SIG-M5 treated with dmso at 0.1 percent for 504 hours (cell line): ENCODE measurements around the gene CABLES1.
A peak's percentile ranks its signal among the peaks of the same experiment; 100 is the strongest.
"Not testable (repeated sequence)": the region's sequence is repeated elsewhere in the genome, so short reads cannot be mapped to it uniquely, and the experiment has no call there.

Experiments used
- DNase-seq: peaks from one replicate; lab custom pipeline; 2025; ENCODE audit not compliant: unreplicated experiment; lab: John Stamatoyannopoulos, UW

The CABLES1 gene

GRCh38 chr18:23141104-23141999, 6.1 kb downstream of the CABLES1 start:
- no peak for DNase-seq

DNA sequence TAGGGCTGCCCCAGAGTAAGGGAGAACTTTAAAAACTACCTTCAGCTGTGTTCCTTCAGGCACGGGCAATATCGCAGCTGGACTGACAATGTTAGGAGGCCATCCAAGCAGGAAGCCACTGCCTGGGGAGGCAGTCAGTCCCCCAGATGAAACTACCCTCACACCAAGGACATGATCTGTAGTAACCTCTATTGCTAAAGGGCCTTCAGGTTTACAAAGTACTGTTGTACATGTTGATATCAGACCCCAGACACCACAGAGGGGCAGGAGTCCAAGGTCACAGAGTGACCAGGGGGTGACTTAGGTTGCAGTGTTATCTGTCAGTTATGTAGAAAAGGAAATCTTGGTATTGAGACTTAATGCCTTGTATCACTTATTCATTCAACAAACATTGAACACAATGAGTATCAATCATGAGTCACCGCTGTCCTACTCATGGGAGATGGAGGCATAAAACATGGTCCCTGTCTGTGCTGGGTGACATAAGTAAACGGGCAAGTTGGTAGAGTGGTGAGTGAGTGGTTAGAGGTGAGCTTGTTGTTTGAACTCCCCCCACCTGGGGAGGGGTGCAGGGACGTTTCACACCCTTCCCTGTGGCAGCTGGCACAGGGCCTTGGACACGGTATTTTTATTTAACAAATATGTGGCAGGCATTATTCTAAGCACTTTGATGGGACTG, 7.1 kb downstream of the CABLES1 start:
- no peak for DNase-seq

DNA sequence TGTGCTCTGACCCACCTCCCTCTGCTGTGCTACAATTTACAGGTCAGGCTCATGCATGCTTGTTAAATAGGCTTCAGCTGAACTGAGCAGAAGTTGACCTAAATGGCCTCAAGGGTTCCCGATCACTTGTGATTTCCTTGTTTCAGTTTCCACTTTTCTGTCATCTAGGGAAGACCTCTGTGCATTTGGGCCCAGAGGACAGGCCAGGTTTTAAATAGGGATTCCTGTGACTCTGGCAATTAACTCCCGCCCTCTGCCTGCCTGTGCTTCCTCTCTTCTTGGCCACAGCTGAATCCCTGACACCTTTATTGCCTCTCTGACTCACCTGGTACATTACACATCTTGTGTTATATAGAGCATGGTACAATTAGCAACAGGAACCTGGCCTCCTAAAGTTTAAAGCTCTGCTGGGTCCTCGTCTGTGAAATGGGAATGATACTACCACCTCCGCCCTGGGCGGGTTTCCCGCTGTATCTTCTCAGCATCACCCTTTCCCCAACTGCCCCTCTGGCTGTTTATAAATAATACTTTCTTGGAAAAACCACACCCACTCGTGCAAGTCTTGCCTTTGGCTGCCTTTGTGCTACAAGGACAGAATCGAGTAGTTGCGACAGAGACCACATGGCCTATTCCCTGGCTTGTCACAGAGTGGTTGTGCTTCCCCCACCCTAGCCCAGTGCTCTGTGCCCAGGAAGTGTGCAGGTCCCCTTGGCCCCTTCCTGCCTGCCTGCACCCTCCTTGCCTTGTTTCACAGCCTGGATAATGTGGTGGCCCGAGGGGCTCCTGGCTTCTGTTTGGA, 7.9 kb downstream of the CABLES1 start:
- peak; percentile 81 for DNase-seq

DNA sequence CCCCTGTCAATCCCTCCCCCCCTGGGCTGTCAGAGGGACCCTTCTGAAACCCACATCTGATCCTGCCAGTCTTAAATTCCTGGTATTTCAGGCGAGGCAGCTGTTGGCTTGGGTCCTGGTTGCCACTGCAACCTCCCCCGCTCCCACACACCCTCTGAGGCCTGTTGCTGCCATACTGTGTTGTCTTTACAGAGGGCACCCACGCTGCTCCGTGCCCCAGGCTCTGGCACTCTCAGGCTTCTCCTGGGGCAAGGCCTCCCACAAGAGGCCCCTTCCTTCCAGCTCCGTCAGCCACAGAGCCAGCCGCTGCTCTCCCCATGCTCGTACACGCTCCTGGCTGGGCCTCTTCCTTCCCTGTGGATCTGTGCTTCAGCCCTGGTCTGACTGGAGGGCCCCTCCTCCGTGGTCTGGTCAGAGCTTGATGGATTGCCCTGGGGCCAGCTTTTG, 8.6 kb downstream of the CABLES1 start:
- DNase-seq: no peak

- no peak for DNase-seq
Measured at GRCh38 chr18:23144640-23145039, 9.4 kb downstream of the CABLES1 start.

- no peak for DNase-seq
Measured at GRCh38 chr18:23145621-23146020, 10.3 kb downstream of the CABLES1 start.

GRCh38 chr18:23146861-23147469, 11.7 kb downstream of the CABLES1 start:
- DNase-seq: no peak

DNA sequence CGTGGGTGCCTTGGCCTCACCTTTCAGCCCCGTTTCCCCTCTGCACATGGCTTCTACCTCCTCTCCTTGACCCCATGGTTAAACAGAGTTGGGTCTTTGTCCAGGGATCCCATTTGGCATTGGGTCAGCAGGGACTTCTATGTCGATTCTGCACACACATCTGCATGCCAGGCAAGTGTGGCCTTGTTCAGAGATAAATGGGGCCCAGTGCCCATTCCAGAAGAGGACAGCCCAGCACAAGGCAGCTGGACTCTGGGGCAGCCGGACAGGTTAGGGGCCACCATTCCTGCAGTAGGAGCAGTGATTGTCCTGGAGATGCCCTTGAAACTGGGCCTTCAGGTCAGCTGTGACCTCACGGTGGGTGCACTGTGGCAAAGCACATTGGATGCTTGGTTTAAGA, 13.1 kb downstream of the CABLES1 start:
- DNase-seq: no peak

GRCh38 chr18:23149570-23149969, 14.3 kb downstream of the CABLES1 start:
- no peak for DNase-seq

DNA sequence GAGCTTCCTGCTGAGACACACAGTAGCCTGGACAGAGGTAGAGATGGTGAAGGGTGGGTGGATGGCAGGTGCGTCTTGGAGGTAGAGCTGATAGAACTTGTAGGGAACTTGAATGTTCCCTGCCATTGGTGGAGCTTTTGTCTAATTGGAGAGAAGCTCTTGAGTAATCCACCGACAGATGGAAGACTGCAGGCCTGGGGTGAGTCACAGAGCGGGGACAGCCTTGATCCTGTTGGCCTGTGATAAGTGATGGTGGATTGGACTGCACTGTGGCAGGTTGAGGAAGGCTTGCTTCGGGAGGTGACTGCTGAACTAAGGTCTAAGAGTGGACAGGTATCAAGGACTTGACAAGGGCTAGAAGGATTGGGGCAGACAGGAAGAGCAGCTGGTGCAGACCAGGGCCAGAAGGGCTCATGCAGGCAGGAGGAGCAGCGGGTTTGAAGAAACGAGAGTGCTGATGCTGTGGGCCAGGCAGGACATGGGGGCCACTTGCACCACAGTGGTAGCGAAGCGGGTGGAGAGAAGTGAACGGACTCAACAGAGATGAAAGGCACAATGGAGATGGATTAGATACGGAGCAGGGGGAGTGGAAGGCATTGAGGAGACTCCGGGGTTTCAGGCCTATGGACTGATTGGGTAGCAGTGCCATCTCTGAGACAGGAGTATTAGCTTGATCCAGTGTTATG, 16.3 kb downstream of the CABLES1 start:
- DNase-seq: no peak

DNA sequence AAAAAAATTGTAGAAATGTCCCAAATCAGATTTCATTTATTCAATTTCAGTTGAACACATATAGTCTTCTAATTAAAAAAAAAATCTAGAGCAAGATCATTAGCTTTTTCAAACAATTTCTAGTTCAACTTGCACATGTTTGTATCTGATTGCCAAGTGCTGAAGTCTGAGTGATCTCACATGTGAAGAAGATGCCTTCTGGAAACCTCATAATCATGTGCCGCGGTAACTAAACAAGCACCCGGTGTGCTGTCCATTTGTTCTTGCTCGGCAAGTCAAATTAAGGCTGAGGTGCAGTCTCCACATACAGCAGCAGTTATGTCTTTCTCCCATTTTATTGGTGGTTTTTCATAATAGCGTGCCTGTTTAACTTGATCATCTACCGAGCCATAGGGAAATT, 18.7 kb downstream of the CABLES1 start:
- DNase-seq: no peak

DNA sequence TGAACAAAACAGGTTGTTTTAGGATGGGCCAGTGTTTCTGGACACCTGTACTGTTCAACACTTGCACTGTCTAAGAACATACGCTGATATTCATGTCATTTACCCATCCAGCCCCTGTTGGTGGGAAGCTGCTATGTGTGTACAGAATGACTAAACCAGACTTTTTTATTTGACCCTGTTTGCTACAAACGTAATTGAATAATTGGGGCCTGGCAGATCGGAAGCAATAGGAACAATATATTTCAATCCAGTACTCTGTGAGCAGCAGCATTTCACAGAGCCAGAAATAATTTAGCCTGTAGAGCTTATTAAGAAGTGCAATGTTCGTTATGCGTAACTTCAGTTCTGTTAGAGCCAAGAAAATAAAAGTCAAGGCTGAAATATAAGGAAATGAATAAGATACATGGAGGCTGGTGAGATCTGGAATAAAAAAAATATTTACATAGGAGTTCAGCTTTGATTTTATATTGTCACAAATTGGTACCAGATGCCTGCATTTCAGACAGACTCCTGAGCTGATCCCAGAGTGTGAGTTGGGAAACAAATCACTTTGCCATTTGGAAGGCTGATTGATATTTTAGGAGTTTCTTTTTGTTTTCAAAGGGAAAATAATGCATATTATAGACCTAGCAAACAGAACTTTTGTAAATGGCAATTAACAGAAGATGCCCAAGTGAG, 19.7 kb downstream of the CABLES1 start:
- DNase-seq: no peak

- DNase-seq: no peak
Measured at GRCh38 chr18:23155537-23155936, 20.3 kb downstream of the CABLES1 start.

DNA sequence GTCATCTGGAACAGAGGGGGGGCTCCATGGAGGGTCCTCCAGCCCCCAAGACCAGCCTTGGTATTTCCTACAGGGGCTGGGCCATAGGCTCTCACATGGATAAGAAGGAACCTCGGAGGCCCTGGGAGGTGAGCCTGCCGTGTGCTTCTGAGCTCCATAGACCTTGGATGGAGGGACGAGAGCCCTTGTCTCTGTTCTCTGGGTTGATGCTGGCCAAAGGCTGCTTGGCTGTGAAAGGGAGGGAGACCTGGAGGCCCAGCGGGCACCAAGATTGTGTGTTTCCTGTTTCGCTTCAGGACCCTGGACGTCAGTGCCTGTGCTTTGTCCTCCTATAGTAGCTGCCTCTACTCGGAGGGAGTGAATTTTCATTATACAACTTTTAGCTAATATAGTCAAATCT, 20.8 kb downstream of the CABLES1 start:
- no peak for DNase-seq

DNA sequence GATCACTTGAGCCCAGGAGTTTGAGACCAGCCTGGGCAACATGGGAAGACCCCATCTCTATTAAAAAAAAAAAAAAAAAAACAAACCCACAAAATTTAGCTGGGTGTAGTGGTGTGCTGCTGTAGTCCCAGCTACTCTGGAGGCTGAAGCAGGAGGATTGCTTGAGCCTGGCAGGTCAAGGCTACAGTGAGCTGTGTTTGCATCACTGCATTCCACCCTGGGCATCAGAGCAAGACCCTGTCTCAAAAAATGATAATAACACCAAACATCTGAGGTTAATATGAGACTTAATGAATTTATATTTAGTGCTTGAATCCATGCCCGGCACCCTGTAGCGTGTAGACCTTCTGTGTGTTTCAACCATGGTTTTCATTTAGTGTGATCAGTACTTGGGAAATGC, 22.8 kb downstream of the CABLES1 start:
- DNase-seq: no peak

GRCh38 chr18:23158884-23159283, 23.6 kb downstream of the CABLES1 start:
- DNase-seq: not testable (repeated sequence)

- DNase-seq: no peak
Measured at GRCh38 chr18:23159344-23159743, 24.1 kb downstream of the CABLES1 start.

GRCh38 chr18:23162473-23162872, 27.2 kb downstream of the CABLES1 start:
- DNase-seq: no peak

- DNase-seq: no peak
Measured at GRCh38 chr18:23163786-23164533, 28.7 kb downstream of the CABLES1 start.
